HG03432 (cell line): ENCODE results near the gene FGF19.

Source experiments
- ATAC-seq: cut with Tn5 transposase; IDR thresholded peaks from one replicate; pipeline ENCODE4 v1.9.1; 2021; ENCODE audit warnings: mild to moderate bottlenecking, moderate library complexity; ENCODE audit not compliant: unreplicated experiment

The FGF19 gene

GRCh38 chr11:69656536-69657455 lies 47.0 kb downstream of the FGF19 start:
- ATAC-seq: no peak

GRCh38 chr11:69655479-69656428 lies 48.1 kb downstream of the FGF19 start:
- no peak for ATAC-seq

- no peak for ATAC-seq
Observed at GRCh38 chr11:69654660-69655478, 49.0 kb downstream of the FGF19 start.

- ATAC-seq: no peak
Observed at GRCh38 chr11:69654001-69654659, 49.7 kb downstream of the FGF19 start.

- no peak for ATAC-seq
Observed at GRCh38 chr11:69653406-69653960, 50.3 kb downstream of the FGF19 start.

GRCh38 chr11:69652999-69653398 lies 50.8 kb downstream of the FGF19 start:
- ATAC-seq: no peak

GRCh38 chr11:69651834-69652620 lies 51.8 kb downstream of the FGF19 start:
- no peak for ATAC-seq

GRCh38 chr11:69650832-69651344 lies 52.9 kb downstream of the FGF19 start:
- ATAC-seq: no peak

GRCh38 chr11:69650081-69650831 lies 53.6 kb downstream of the FGF19 start:
- ATAC-seq: no peak

- no peak for ATAC-seq
Observed at GRCh38 chr11:69649576-69649900, 54.3 kb downstream of the FGF19 start.

GRCh38 chr11:69648679-69649575 lies 54.9 kb downstream of the FGF19 start:
- no peak for ATAC-seq
